ENCODE data around the gene PRDM10.
A peak's percentile ranks its signal among the peaks of the same experiment; 100 is the strongest.

The PRDM10 gene

GRCh38 chr11:129951866-129952262 lies 50.8 kb downstream of the PRDM10 start:
- no peak overlapping the region for H3K4me3 ChIP-seq (ENCODE audit: low read depth, low read length)
- DNase-seq (ENCODE audit: low read depth): no peak
- TF ChIP-seq CTCF (IDR thresholded peaks at IDR 0.05; ENCODE audit: low read depth, low read length): no peak
- TF ChIP-seq MAX (IDR thresholded peaks at IDR 0.05; ENCODE audit: low read depth, low read length): no peak
- TF ChIP-seq POLR2A (IDR thresholded peaks at IDR 0.05; ENCODE audit: extremely low read depth, insufficient read length): no peak
- no peak for TF ChIP-seq MYC (IDR thresholded peaks at IDR 0.05; ENCODE audit: low read depth, low read length)

GRCh38 chr11:129951201-129951865 lies 51.3 kb downstream of the PRDM10 start:
- peak overlapping the region; percentile 46 for H3K4me3 ChIP-seq (ENCODE audit: low read depth, low read length)
- peak; percentile 36 for DNase-seq (ENCODE audit: low read depth)
- TF ChIP-seq MYC (IDR thresholded peaks at IDR 0.05; ENCODE audit: low read depth, low read length) (peak; percentile 35; the same call in 1 of the 2 replicates), MAX (IDR thresholded peaks at IDR 0.05; ENCODE audit: low read depth, low read length) (no peak)

GRCh38 chr11:129950101-129951091 lies 52.2 kb downstream of the PRDM10 start:
- DNase-seq (ENCODE audit: low read depth): peak; percentile 95
- TF ChIP-seq CTCF (IDR thresholded peaks at IDR 0.05; ENCODE audit: low read depth, low read length): no peak
- TF ChIP-seq MYC (IDR thresholded peaks at IDR 0.05; ENCODE audit: low read depth, low read length): peak; percentile 89
- TF ChIP-seq MAX (IDR thresholded peaks at IDR 0.05; ENCODE audit: low read depth, low read length): peak; percentile 88
- peak overlapping the region; percentile 46 for H3K4me3 ChIP-seq (ENCODE audit: low read depth, low read length)

GRCh38 chr11:129948926-129949466 lies 53.6 kb downstream of the PRDM10 start:
- DNase-seq (ENCODE audit: low read depth): peak; percentile 30
- TF ChIP-seq MAX (IDR thresholded peaks at IDR 0.05; ENCODE audit: low read depth, low read length) (no peak), CTCF (IDR thresholded peaks at IDR 0.05; ENCODE audit: low read depth, low read length) (no peak)
- no peak overlapping the region for H3K4me3 ChIP-seq (ENCODE audit: low read depth, low read length)

- TF ChIP-seq MYC (IDR thresholded peaks at IDR 0.05; ENCODE audit: low read depth, low read length) (no peak), MAX (IDR thresholded peaks at IDR 0.05; ENCODE audit: low read depth, low read length) (no peak), POLR2A (IDR thresholded peaks at IDR 0.05; ENCODE audit: extremely low read depth, insufficient read length) (no peak), CTCF (IDR thresholded peaks at IDR 0.05; ENCODE audit: low read depth, low read length) (no peak)
- H3K4me3 ChIP-seq (ENCODE audit: low read depth, low read length): no peak overlapping the region
- DNase-seq (ENCODE audit: low read depth): no peak
These were observed 55.2 kb downstream of the PRDM10 start for GRCh38 chr11:129947474-129947873.

- TF ChIP-seq MAX (IDR thresholded peaks at IDR 0.05; ENCODE audit: low read depth, low read length): no peak
- TF ChIP-seq MYC (IDR thresholded peaks at IDR 0.05; ENCODE audit: low read depth, low read length): no peak
- no peak for TF ChIP-seq POLR2A (IDR thresholded peaks at IDR 0.05; ENCODE audit: extremely low read depth, insufficient read length)
- TF ChIP-seq CTCF (IDR thresholded peaks at IDR 0.05; ENCODE audit: low read depth, low read length): no peak
- H3K4me3 ChIP-seq (ENCODE audit: low read depth, low read length): no peak overlapping the region
- no peak for DNase-seq (ENCODE audit: low read depth)
These were observed 55.7 kb downstream of the PRDM10 start for GRCh38 chr11:129946965-129947364.

Measured in NB4 (cell line).